IMR-90 (cell line): ENCODE results near the gene HAUS3. TPM values are rescaled to one million over a fixed set of nuclear protein-coding genes. Genes with fewer than 3 reads are reported as not detected.

Source experiments
- ATAC-seq: fragments of 200-7000 bp; cut with Tn5 transposase; 2 replicates; pipeline ENCODE4 v1.9.1; 2020; ENCODE audit warnings: low read depth, mild to moderate bottlenecking, moderate library complexity
- BruUV-seq: library from RNA; stranded (reverse); fragments of 400-500 nt; replicated peaks from 2 replicates; lab custom pipeline; 2021; lab: Mats Ljungman, UMichigan
- CTCF ChIA-PET: fragments of 300-600 bp; formaldehyde crosslinking; extraction: SDS; loops from one replicate; lab custom pipeline; 2021; ENCODE audit warnings: antibody characterized with exemption; lab: Yijun Ruan, JAX
- POLR2A ChIA-PET: fragments of 300-600 bp; sonication (Branson Sonifier 250); formaldehyde crosslinking; loops from one replicate; lab custom pipeline; 2022; ENCODE audit warnings: antibody characterized with exemption; ENCODE audit not compliant: unreplicated experiment; lab: Charles Lee
- DNase-seq: peaks from one replicate; pipeline ENCODE4 v3.0.0; 2013
- H2AFZ ChIP-seq: replicated peaks from 2 replicates; pipeline ENCODE3; 2013; ENCODE audit warnings: low read length, mild to moderate bottlenecking; ENCODE audit not compliant: poor library complexity
- H2AK5ac ChIP-seq: 2 replicates; pipeline ENCODE4 v1.6.1; 2013; ENCODE audit warnings: low read depth, low read length, inconsistent platforms
- H2AK9ac ChIP-seq: replicated peaks from 2 replicates; pipeline ENCODE3; 2013; ENCODE audit warnings: mild to moderate bottlenecking, low read depth, low read length, moderate library complexity; ENCODE audit not compliant: poor library complexity
- H2BK120ac ChIP-seq: 2 replicates; pipeline ENCODE4 v1.6.1; 2013; ENCODE audit warnings: low read depth, low read length, inconsistent platforms
- H2BK15ac ChIP-seq: 3 replicates; pipeline ENCODE4 v1.6.1; 2013; ENCODE audit warnings: low read depth, low read length, inconsistent platforms
- H2BK20ac ChIP-seq: 2 replicates; pipeline ENCODE4 v1.6.1; 2013; ENCODE audit warnings: low read depth, mild to moderate bottlenecking, inconsistent platforms, low read length, moderate library complexity
- H2BK5ac ChIP-seq: 2 replicates; pipeline ENCODE4 v1.6.1; 2013; ENCODE audit warnings: mild to moderate bottlenecking, low read depth, low read length, inconsistent platforms; ENCODE audit not compliant: poor library complexity, severe bottlenecking
- H3K14ac ChIP-seq: replicated peaks from 2 replicates; pipeline ENCODE4 v1.6.1; 2013; ENCODE audit warnings: low read depth, low read length, inconsistent platforms
- H3K18ac ChIP-seq: 2 replicates; pipeline ENCODE4 v1.6.1; 2013; ENCODE audit warnings: low read depth, low read length, control low read depth
- H3K23ac ChIP-seq: 2 replicates; pipeline ENCODE4 v1.6.1; 2013; ENCODE audit warnings: low read depth, low read length, inconsistent platforms
- H3K27ac ChIP-seq: 2 replicates; pipeline ENCODE4 v1.5.1; 2013; ENCODE audit warnings: mild to moderate bottlenecking, control low read depth, low read length; ENCODE audit not compliant: insufficient read depth
- H3K27me3 ChIP-seq: 2 replicates; pipeline ENCODE4 v1.6.1; 2013; ENCODE audit warnings: low read length; ENCODE audit not compliant: control insufficient read depth, insufficient read depth
- H3K36me3 ChIP-seq: 2 replicates; pipeline ENCODE4 v1.6.1; 2013; ENCODE audit warnings: low read length, mixed read lengths; ENCODE audit not compliant: control insufficient read depth, insufficient read depth
- H3K4ac ChIP-seq: 2 replicates; pipeline ENCODE4 v1.6.1; 2013; ENCODE audit warnings: low read depth, low read length, inconsistent platforms
- H3K4me1 ChIP-seq: 2 replicates; pipeline ENCODE4 v1.6.1; 2013; ENCODE audit warnings: low read length, mixed read lengths; ENCODE audit not compliant: control insufficient read depth, insufficient read depth
- H3K4me2 ChIP-seq: 2 replicates; pipeline ENCODE4 v1.6.1; 2013; ENCODE audit warnings: low read depth, mild to moderate bottlenecking, control low read depth, low read length, moderate library complexity
- H3K4me3 ChIP-seq: 2 replicates; pipeline ENCODE4 v1.5.1; 2013; ENCODE audit warnings: low read depth, mild to moderate bottlenecking, control low read depth, low read length, moderate library complexity; ENCODE audit not compliant: insufficient read depth
- H3K56ac ChIP-seq: 2 replicates; pipeline ENCODE4 v1.6.1; 2013; ENCODE audit warnings: low read length, inconsistent platforms; ENCODE audit not compliant: insufficient read depth; ENCODE audit errors: extremely low read depth
- H3K79me1 ChIP-seq, 2 experiments: 2 replicates each; pipeline ENCODE4 v1.6.1; 2013; ENCODE audit warnings: low read length in 2 of 2, inconsistent platforms in 1 of 2, low read depth in 1 of 2
- H3K9ac ChIP-seq: 2 replicates; pipeline ENCODE4 v1.6.1; 2013; ENCODE audit warnings: low read depth, low read length, control low read depth
- H3K9me1 ChIP-seq: 2 replicates; pipeline ENCODE4 v1.6.1; 2013; ENCODE audit warnings: low read length, inconsistent platforms; ENCODE audit not compliant: insufficient read depth
- H3K9me3 ChIP-seq: 2 replicates; pipeline ENCODE4 v1.6.1; 2013; ENCODE audit warnings: low read length; ENCODE audit not compliant: control insufficient read depth, insufficient read depth
- H4K20me1 ChIP-seq: 2 replicates; pipeline ENCODE4 v1.6.1; 2013; ENCODE audit warnings: low read length, inconsistent platforms; ENCODE audit not compliant: insufficient read depth
- H4K5ac ChIP-seq: 2 replicates; pipeline ENCODE4 v1.6.1; 2013; ENCODE audit warnings: mild to moderate bottlenecking, low read depth, low read length, control low read depth
- H4K8ac ChIP-seq, 2 experiments: 2 replicates each; pipeline ENCODE4 v1.6.1; 2013; ENCODE audit warnings: low read depth in 2 of 2, low read length in 2 of 2, control low read depth in 1 of 2, inconsistent platforms in 1 of 2
- H4K91ac ChIP-seq: 2 replicates; pipeline ENCODE4 v1.6.1; 2013; ENCODE audit warnings: low read depth, low read length, inconsistent platforms; ENCODE audit not compliant: insufficient read depth
- CEBPB ChIP-seq: IDR thresholded peaks from 2 replicates; pipeline ENCODE4 v1.6.1; 2012; ENCODE audit warnings: low read depth, low read length, improper control_type of control experiment
- RAD21 ChIP-seq: IDR thresholded peaks from 2 replicates; pipeline ENCODE4 v1.6.1; 2012; ENCODE audit warnings: low read length, improper control_type of control experiment
- WGBS, 2 experiments: methylation state at CpG; one replicate each; pipeline versions ENCODE4 v1.1.5 to v1.1.7; 2013; ENCODE audit warnings: missing lambda C conversion rate in 2 of 2; ENCODE audit not compliant: insufficient read length in 1 of 2; ENCODE audit errors: extremely low coverage in 2 of 2; 5-methylcytosine and 5-hydroxymethylcytosine counted together
- dilution Hi-C: fragments of 300-500 bp; cut with HindIII; formaldehyde crosslinking; loops from one replicate; pipeline ENCODE4 v1.14.3; 2018; ENCODE audit warnings: low sequenced_read_pairs; ENCODE audit not compliant: unreplicated experiment
- in situ Hi-C: fragments of 300-500 bp; cut with MboI; formaldehyde crosslinking; loops from 3 replicates; pipeline ENCODE4 v1.14.3; 2019; ENCODE audit warnings: low sequenced_read_pairs, inconsistent platforms, mixed read lengths
- intact Hi-C: fragments of 100-400 bp; cut with micrococcal nuclease; formaldehyde crosslinking; loops from 2 replicates; pipeline ENCODE4 v1.10.0; 2022
- polyA plus RNA-seq, 3 experiments: library from polyadenylated mRNA; depleted of rRNA; stranded (reverse); fragments of >200 nt; gene quantifications; 2 replicates each; pipeline ENCODE4 v1.2.3, GENCODE V29; 2012; ENCODE audit warnings: low replicate concordance in 1 of 3
- total RNA-seq: library from RNA; depleted of rRNA; stranded (reverse); fragments of >200 nt; gene quantifications from 2 replicates; pipeline ENCODE4 v1.2.3, GENCODE V29; 2012

Gene HAUS3
- total and polyA plus RNA-seq, 2 of the 4 experiments (the other 2 are of a cell fraction) = 4.3 to 4.8 TPM

GRCh38 chr4:2272828-2273120 lies 30.9 kb upstream of the HAUS3 start:
- in situ Hi-C loops (no loop called here), dilution Hi-C loops (no loop called here), intact Hi-C loops (no loop called here)
- no peak overlapping the region for H3K14ac ChIP-seq
- H4K20me1 ChIP-seq = no peaks in the 10 kb centered on the region
- H4K5ac ChIP-seq = no peak overlapping the region
- H3K23ac ChIP-seq = no peak overlapping the region
- H3K36me3 ChIP-seq = no peaks in the 10 kb centered on the region
- H3K79me1 ChIP-seq = no peaks in the 10 kb centered on the region
- CTCF ChIA-PET = no interaction called here
- H2BK120ac ChIP-seq = no peak overlapping the region
- POLR2A ChIA-PET = no interaction called here
- H2BK5ac ChIP-seq = no peak overlapping the region
- no peak overlapping the region for H2BK15ac ChIP-seq
- no peaks in the 10 kb centered on the region for H3K9me3 ChIP-seq
- no peak overlapping the region for H3K27ac ChIP-seq
- H2AFZ ChIP-seq = no peak overlapping the region
- no peak overlapping the region for H4K8ac ChIP-seq
- H2AK9ac ChIP-seq = no peak overlapping the region
- H3K9ac ChIP-seq = no peak overlapping the region
- H3K4ac ChIP-seq = no peak overlapping the region
- H3K27me3 ChIP-seq = peaks cover 2% of the 10 kb centered on the region; the same call in 1 of the 2 replicates
- no peak overlapping the region for H2AK5ac ChIP-seq
- ATAC-seq (no peak), DNase-seq (no peak)
- no peak for TF ChIP-seq CEBPB
- no peak for TF ChIP-seq RAD21
- H3K9me1 ChIP-seq = no peaks in the 10 kb centered on the region
- WGBS, 2 experiments = no CpG with 5 or more reads among the region's 6 CpGs
- H4K91ac ChIP-seq = no peak overlapping the region
- no peak overlapping the region for H3K4me2 ChIP-seq
- no peaks in the 10 kb centered on the region; the same call in 1 of the 2 replicates for H3K4me1 ChIP-seq
- BruUV-seq = no TSS peak
- no peak overlapping the region for H3K4me3 ChIP-seq
- H3K18ac ChIP-seq = no peak overlapping the region
- H3K56ac ChIP-seq = no peak overlapping the region
- no peak overlapping the region for H2BK20ac ChIP-seq
